HG02852 (cell line): ENCODE results near the gene KRTAP10-6.
"Not testable (repeated sequence)": the region's sequence is repeated elsewhere in the genome, so short reads cannot be mapped to it uniquely, and the experiment has no call there.

Experiments
- ATAC-seq: cut with Tn5 transposase; IDR thresholded peaks from one replicate; pipeline ENCODE4 v1.9.1; 2021; ENCODE audit warnings: mild to moderate bottlenecking, moderate library complexity; ENCODE audit not compliant: unreplicated experiment

The KRTAP10-6 gene, protein sequence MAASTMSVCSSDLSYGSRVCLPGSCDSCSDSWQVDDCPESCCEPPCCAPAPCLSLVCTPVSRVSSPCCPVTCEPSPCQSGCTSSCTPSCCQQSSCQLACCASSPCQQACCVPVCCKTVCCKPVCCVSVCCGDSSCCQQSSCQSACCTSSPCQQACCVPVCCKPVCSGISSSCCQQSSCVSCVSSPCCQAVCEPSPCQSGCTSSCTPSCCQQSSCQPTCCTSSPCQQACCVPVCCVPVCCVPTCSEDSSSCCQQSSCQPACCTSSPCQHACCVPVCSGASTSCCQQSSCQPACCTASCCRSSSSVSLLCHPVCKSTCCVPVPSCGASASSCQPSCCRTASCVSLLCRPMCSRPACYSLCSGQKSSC

DNA sequence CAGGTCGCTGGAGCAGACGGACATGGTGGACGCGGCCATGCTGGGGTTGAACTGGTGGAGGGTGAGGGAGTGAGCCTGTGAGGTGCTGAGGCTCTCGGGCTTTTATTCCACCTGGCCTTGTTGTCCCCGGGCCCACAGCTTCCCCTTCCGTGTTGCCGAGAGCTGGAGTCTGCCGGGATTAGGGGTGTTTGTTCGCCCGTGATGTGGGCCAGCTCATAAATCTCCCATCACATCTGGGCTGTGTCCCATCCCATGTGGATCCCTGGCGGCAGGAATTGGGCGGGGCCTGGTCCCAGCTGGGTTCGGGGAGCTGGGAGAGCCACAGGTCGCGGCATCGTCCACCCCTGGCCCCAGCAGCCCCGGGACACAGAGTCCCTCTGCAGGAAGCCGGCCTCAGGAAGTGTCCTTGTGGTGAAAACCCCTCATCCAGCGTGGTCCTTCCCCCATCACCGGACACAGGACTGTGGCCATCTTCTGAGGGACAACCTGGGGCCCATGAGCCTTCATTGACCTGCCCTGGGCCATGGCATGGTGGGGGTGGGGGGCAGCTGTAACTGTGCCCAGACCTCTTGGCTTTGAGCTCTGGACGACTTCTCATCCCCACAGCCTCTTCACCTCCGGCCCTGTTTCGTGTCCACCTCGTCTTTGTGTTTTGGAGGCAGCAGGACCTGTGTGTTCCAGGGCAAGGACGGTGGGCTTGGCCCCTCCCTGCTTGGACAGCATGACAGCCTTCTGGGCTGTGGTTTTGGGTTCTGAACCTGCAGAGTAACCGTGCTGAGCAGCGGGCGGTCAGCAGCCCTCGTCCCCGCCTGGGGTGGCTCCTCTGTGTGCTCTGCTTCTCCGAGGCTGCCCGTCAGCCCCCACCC lies at the start of gene KRTAP10-6:
Gene KRTAP10-6, minus strand, starts transcription at position 60 of the 866 bp plus-strand sequence. Its CDS starts 21 bp downstream, at position 39.
- ATAC-seq = no peak

DNA sequence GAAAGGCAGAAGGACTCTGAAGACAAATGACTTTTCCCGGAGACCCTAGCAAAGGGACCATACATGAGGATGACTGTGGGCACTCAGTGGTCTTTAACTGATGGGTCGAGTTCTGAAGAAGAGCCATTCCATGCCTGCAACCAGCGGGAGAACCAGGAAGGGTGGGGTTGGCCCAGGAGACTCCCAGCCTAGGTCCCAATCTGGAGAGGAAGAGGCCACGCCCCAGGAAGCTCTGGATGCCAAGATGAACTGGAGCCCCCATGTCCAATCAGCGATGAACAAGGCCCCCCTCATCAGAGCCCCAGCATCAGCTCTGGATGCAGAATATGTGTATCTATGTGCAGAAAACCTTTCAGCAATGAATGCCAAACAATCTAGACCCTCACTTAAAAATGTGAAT lies 48.5 kb upstream of the KRTAP10-6 start:
- no peak for ATAC-seq

DNA sequence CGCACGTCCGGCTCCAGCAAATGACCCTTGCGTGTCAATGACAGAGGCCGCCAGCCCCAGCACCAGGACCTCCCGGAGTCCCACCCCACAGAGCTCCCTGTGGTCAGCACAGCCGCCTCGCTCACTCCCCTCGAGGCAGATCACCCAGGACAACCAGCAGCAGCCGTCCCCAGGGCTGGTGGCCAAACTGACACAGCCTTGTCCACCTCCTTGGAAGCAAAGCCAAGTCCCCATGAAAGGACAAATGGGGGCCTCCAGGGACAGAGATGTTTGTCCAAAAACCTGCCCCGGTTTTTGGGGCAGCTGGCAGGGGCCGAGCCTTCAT lies 47.0 kb upstream of the KRTAP10-6 start:
- no peak for ATAC-seq

DNA sequence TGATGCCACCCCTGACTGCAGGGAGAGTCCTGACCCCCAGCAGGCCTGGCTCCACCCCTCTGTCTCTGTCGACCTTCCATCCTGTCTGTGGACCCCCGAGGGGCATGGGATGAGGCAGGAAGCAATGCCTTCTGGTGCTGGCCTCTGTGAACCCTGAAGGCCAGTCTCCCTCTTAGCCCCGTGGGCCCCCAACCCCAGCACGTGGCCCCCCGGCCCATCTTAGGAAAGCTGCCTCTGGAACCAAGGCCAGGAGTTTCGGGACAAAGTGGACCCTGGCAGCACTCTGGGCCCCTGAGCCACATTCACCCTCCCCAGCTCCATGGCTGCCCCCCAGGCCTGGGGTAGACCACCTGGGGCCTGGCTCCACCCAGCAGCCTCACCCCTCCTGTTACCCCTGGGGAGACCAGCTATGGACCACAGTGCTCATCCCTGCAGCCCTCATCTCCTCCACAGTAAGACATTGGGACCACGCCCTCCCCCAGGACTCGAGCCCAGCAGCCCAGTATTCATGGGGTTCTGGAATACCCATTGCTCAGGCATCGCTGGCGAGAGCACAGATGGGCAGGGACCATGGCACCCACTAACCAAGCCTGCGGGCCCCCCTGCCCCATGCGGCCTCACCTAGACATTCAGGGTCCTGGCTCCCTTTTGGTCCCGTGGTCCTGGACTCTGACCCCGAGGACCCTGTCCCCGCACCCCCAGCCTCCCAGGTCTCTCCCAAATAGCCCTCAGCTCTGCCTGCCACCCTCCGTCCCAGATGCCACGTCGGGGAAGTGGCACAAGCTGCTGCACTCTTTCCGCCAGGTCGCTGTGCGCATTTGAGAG lies 46.4 kb upstream of the KRTAP10-6 start:
- ATAC-seq = not testable (repeated sequence)

DNA sequence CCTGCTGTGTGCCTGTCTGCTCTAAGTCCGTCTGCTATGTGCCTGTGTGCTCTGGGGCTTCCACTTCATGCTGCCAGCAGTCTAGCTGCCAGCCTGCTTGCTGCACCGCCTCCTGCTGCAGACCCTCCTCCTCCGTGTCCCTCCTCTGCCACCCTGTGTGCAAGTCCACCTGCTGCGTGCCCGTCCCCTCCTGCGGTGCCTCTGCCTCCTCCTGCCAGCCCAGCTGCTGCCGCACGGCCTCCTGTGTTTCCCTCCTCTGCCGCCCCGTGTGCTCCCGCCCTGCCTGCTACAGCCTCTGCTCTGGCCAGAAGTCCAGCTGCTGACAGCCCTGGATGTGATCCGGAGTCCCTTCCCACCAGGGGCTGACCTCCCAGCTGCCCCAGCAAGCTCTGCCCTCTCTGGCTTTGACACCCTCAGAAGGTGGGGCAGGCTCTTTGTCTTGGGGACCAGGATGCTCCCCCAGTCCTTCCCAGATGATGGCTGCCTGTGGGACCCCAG lies 45.6 kb upstream of the KRTAP10-6 start:
- ATAC-seq = not testable (repeated sequence)

DNA sequence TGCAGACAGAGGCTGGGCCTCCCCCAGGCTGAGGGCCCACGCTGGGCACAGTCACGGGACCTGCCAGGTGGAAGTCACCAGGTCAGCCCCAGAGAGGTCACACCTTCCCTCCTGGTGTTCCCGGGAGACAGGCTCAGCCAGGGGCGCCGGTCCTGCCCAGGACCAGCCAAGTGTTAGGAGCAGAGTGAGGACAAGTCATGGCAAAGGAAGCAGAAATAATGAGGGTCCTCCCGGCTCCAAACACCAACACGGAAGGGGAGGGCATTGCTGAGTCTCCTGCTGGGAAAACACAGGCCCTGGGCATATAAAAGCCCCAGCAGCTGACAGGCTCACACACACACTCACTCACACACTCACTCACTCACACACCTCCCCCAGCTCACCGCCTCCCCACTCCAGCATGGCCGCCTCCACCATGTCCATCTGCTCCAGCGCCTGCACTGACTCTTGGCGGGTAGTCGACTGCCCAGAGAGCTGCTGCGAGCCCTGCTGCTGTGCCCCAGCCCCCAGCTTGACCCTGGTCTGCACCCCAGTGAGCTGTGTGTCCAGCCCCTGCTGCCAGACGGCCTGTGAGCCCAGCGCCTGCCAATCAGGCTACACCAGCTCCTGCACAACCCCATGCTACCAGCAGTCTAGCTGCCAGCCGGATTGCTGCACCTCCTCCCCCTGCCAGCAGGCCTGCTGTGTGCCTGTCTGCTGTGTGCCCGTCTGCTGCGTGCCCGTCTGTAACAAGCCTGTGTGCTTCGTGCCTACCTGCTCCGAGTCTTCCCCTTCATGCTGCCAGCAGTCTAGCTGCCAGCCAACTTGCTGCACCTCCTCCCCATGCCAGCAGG lies 44.9 kb upstream of the KRTAP10-6 start, which contains the start of gene KRTAP10-10:
Gene KRTAP10-10, plus strand, starts transcription at position 339 of the 833 bp plus-strand sequence. Its CDS starts 62 bp downstream, at position 401.
- ATAC-seq = no peak

DNA sequence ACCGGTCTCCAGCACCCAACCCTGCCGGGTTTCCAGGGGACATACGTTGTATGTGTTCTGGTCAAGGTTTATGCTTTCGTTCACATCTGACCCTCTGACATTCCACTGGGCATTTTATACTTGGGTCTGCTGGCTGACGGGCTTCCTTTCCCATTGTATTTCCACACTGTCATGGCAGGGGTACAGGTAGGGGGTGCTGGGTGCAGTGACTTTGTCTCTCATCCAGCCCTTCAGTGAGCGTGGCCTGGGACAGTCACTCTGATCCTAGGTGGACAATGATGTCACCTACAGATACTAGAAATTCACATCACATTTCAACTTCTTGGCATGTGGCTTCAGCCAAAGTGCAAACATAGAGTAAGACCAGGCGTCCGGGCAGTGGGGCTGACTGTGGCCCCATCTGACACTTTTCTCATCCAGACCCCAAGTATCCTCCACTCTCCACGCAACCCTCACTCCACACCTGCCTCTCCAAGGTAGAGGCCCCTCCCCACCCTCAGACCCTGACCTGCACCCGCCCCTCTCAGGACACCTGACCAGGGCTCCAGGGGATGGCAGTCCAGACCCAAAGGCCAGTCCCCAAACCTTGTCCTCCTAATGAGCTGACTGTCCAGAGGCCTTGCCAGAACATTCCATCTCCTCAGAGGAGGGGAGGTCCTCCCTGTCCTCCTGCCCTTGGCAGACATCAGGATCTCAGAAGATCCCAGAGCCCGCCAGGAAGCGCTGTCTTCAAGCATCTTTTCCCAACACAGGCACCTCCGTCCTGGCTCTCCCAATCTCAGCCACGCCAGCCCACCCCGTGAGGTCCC lies 44.1 kb upstream of the KRTAP10-6 start:
- no peak for ATAC-seq

DNA sequence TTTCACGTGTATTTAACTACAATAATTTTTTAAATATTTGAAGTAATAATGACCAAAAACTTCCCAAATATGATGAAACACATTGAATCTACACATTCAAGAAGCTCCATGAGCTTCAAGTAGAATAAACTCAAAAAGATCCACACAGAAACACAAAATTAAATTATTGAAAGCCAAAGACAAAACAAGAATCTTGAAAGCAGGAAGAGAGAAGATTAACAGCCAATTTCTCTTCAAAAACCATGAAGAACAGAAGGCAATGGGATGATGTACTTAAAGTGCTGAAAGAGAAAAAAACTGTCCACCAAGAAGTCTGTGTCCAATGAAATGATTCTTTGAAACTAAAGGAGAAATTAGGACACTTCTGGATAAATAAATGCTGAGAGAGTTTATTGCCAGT lies 39.8 kb upstream of the KRTAP10-6 start:
- no peak for ATAC-seq

DNA sequence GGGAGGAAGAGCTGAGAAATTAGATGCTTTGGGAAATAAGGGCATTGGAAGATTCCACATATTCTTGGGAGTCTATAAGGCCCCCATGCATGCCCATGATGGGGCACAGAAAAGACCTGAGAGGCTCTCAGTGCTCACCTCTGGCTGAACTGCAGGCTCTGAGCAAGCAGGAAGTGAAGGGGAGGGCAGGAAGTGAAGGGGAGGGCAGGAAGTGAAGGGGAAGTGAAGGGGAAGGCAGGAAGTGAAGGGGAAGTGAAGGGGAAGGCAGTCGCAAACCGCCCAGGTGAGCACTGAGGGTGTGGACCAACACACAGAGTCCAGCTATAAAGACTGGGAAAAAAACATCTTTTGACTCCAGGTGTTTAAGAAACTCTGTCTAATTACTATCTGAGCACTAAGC lies 38.1 kb upstream of the KRTAP10-6 start:
- no peak for ATAC-seq

DNA sequence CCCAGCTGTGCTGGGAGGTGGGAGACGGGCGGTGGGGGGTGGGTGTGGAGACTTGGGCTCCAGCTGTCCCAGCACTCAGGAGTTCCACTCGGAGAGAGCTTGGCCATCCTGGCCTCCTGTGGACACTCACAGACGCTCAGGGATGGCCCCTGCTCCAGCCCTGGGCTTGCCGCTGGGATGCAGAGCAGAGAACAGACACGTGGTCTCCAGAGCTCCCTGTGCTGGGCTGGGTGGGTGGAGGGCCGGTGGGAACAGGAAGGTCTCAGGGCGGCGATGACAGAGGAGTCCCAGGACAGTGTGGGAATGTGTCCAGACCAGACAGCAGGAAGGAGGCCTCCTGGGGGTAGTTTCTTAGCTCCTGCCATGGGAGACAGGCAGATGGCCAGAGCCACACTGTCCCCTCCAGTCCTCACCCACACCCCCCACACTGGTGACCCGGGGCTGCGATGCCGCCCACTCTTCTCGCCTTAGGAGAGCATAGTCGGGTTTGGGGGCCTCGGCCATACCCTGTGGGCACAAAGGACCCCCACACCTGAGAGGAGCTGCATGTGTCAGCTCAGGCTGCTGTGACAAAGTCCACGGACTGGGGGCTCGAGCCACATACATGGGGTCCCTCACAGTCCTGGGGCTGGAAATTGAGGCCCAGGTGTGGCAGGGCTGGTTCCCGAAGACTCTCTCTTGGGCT lies 36.5 kb upstream of the KRTAP10-6 start:
- no peak for ATAC-seq

DNA sequence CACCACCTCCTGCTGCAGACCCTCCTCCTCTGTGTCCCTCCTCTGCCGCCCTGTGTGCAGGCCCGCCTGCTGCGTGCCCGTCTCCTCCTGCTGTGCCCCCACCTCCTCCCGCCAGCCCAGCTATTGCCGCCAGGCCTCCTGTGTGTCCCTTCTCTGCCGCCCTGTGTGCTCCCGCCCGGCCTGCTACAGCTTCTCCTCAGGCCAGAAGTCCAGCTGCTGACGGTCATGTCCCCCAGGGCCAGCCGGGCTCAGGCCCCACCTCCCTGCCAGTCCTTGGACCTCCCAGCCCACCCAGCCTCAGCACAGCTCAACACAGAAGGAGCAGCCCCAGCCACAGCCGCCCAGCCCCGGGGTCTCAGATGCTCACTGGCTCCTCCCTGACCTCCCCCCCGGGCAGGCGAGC lies 35.5 kb upstream of the KRTAP10-6 start:
- ATAC-seq = not testable (repeated sequence)

DNA sequence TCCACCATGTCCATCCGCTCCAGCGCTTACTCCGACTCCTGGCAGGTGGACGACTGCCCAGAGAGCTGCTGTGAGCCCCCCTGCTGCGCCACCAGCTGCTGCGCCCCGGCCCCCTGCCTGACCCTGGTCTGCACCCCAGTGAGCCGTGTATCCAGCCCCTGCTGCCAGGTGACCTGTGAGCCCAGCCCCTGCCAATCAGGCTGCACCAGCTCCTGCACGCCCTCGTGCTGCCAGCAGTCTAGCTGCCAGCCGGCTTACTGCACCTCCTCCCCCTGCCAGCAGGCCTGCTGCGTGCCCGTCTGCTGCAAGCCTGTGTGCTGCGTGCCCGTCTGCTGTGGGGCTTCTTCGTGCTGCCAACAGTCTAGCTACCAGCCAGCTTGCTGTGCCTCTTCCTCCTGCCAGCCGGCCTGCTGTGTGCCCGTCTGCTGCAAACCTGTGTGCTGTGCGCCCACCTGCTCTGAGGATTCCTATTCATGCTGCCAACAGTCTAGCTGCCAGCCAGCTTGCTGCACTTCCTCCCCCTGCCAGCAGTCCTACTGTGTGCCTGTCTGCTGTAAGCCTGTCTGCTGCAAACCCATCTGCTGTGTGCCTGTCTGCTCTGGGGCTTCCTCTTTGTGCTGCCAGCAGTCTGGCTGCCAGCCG lies 35.0 kb upstream of the KRTAP10-6 start:
- ATAC-seq = not testable (repeated sequence)

DNA sequence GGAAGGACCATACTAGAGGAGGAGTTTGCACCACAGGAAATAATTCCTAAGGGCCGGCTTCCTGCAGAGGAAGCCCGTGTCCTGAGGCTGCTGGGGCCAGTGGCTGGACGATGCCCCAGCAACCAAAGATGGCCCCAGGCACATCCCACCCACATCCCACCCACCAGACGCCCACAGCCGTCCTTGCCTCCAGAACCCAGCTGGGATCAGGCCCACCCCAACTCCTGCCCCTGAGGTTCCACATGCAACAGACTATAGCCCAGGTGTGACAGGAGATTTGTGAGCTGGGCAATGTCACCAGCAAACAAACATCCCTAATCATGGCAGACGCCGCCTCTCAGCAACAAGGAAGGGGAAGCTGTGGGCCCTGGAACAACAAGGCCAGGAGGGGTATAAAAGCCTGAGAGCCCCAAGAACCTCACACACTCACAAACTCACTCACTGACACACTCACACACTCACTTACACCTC lies 34.4 kb upstream of the KRTAP10-6 start, which contains the start of gene KRTAP10-9:
Gene KRTAP10-9, plus strand, starts transcription at position 421 of the 471 bp plus-strand sequence. CDS start 79 bp downstream, outside the sequence.
- no peak for ATAC-seq

DNA sequence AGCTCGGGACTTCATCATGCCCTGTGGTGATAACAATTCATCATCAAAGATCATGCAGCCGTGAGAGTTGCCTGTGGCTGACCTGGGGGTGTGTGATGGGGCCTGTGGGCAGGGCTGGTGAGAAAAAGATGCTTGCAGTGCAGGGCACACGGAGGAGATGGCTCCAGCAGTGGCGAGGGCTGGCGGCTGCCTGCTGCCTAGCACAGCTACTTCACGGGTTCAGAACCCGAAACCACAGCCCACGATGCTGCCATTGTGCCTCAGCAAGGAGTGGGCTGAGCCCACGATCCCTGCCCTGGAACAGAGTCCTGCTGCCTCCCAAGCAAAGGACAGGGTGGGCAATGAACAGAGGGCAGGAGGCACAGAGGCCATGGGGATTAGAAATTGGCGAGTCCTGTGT lies 34.0 kb upstream of the KRTAP10-6 start:
- no peak for ATAC-seq

DNA sequence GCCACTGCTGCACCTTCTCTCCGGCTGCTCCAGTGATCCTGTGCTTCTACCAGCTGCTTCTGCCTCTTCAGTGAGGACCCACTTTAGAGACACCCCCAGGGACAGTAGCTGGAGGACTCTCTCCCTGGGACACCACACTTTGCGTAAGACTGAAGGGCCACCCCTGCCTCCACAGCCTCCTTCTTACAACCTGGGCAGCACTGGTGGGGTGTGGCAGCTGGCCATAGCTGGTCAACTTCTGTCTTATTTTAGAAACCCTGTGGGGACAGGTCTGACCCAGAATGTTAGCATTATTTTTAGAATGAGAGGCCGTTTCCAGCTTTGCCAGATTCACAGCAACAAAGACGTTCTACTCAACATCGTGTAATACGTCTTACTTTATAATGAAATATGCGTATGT lies 33.5 kb upstream of the KRTAP10-6 start:
- ATAC-seq = no peak

DNA sequence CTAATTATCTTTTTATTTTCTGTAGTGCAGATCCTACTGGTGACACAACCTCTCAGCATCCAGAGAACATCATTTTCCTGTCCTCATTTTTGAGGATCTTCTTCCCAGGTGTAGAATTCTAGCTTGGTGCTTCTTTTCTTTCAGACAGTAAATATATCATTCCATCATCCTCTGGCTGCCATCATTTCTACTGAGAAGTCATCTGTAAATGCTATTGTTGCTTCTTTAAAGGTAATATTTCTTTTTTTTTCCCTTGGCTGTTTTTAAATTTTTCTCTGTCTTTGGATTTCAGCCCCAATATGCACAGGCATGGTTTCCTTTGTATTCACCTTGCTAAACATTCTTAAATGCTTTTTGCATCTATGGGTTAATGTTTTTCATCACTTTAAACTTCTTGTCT lies 31.3 kb upstream of the KRTAP10-6 start:
- no peak for ATAC-seq

DNA sequence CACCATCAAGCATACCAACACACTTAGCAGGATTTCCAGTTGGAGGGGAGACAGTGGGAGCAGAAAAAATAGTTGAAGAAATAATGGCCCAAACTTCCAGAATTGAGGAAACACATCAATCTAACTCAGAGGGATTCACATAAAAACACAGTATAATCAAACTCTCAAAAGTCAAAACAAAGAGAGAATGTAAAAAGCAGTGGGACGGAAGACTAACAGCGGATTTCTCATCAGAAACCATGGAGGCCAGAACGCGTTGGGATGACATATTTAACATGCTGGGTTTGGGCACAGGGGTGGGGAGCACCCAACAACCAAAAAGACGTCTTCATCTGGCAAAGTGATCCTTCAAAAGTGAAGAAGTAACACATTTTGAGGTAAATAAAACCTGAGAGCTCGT lies 27.6 kb upstream of the KRTAP10-6 start:
- no peak for ATAC-seq

DNA sequence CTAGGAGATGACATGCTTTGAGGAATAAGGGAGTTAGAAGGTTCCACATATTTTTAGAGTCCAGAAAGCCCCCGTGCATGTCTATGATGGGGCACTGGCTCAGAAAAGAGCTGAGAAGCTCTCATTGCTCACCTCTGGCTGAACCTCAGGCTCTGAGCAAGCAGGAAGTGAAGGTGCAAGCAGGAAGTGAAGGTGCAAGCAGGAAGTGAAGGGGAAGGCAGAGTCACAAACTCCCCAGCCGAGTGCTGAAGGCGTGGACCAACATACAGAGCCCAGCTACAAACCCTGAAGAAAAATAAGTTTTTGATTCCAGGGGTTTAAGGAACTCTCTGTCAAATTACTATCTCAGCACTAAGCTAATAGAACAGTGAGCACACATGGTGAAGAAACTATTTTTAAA lies 26.6 kb upstream of the KRTAP10-6 start:
- ATAC-seq = no peak
